H9 (cell line): Measurements from ENCODE around the gene SELENOV. TPM values are rescaled to one million over a fixed set of nuclear protein-coding genes. Genes with fewer than 3 reads are reported as not detected.

Source experiments
- DNase-seq: peaks from one replicate; pipeline ENCODE4 v3.0.0-alpha.2; 2017
- H2AFZ ChIP-seq: one replicate; pipeline ENCODE4 v1.6.1; 2013; ENCODE audit warnings: mild to moderate bottlenecking, low read length, control low read depth, moderate library complexity
- H2AK5ac ChIP-seq: 2 replicates; pipeline ENCODE4 v1.6.1; 2013; ENCODE audit warnings: low read length, control low read depth, mixed read lengths; ENCODE audit not compliant: insufficient read length
- H2BK120ac ChIP-seq: one replicate; pipeline ENCODE4 v1.6.1; 2013; ENCODE audit warnings: low read depth, mild to moderate bottlenecking, low read length, control low read depth, inconsistent platforms; ENCODE audit not compliant: poor library complexity, severe bottlenecking
- H2BK12ac ChIP-seq: 2 replicates; pipeline ENCODE4 v1.6.1; 2013; ENCODE audit warnings: low read length, control low read depth, mixed read lengths, low read depth; ENCODE audit not compliant: insufficient read length
- H2BK15ac ChIP-seq: 2 replicates; pipeline ENCODE4 v1.6.1; 2013; ENCODE audit warnings: low read depth, low read length, control low read depth
- H2BK20ac ChIP-seq: one replicate; pipeline ENCODE4 v1.6.1; 2013; ENCODE audit warnings: low read depth, mild to moderate bottlenecking, low read length, control low read depth, inconsistent platforms; ENCODE audit not compliant: poor library complexity, severe bottlenecking
- H2BK5ac ChIP-seq: 2 replicates; pipeline ENCODE4 v1.6.1; 2013; ENCODE audit warnings: low read length, control low read depth, mixed read lengths; ENCODE audit not compliant: insufficient read length
- H3K14ac ChIP-seq: 2 replicates; pipeline ENCODE4 v1.6.1; 2013; ENCODE audit warnings: low read length, control low read depth; ENCODE audit not compliant: insufficient read depth
- H3K18ac ChIP-seq: 2 replicates; pipeline ENCODE4 v1.6.1; 2013; ENCODE audit warnings: low read depth, mild to moderate bottlenecking, mixed read lengths, low read length, control low read depth; ENCODE audit not compliant: insufficient read length
- H3K23ac ChIP-seq: 2 replicates; pipeline ENCODE4 v1.6.1; 2013; ENCODE audit warnings: low read length, control low read depth, mixed read lengths, low read depth; ENCODE audit not compliant: insufficient read length
- H3K23me2 ChIP-seq: 2 replicates; pipeline ENCODE4 v1.6.1; 2013; ENCODE audit warnings: low read depth, mild to moderate bottlenecking, mixed read lengths, low read length, control low read depth; ENCODE audit not compliant: insufficient read length, poor library complexity, severe bottlenecking
- H3K27ac ChIP-seq: 2 replicates; pipeline ENCODE4 v1.5.1; 2013; ENCODE audit warnings: low read length, control low read depth, mixed read lengths, low read depth; ENCODE audit not compliant: insufficient read length
- H3K27me3 ChIP-seq: 2 replicates; pipeline ENCODE4 v1.6.1; 2013; ENCODE audit warnings: low read length, control low read depth, inconsistent platforms; ENCODE audit not compliant: insufficient read depth
- H3K4ac ChIP-seq: 2 replicates; pipeline ENCODE4 v1.6.1; 2013; ENCODE audit warnings: low read depth, mild to moderate bottlenecking, control low read depth, inconsistent platforms, low read length, moderate library complexity
- H3K4me1 ChIP-seq: 2 replicates; pipeline ENCODE4 v1.6.1; 2013; ENCODE audit warnings: low read length, control low read depth, inconsistent platforms; ENCODE audit not compliant: insufficient read depth
- H3K4me2 ChIP-seq: 2 replicates; pipeline ENCODE4 v1.6.1; 2013; ENCODE audit warnings: low read length, control low read depth, mixed read lengths; ENCODE audit not compliant: insufficient read length, insufficient read depth
- H3K56ac ChIP-seq: 2 replicates; pipeline ENCODE4 v1.6.1; 2013; ENCODE audit warnings: low read depth, mild to moderate bottlenecking, mixed read lengths, low read length, control low read depth; ENCODE audit not compliant: insufficient read length
- H3K79me1 ChIP-seq: 2 replicates; pipeline ENCODE4 v1.6.1; 2013; ENCODE audit warnings: low read depth, mild to moderate bottlenecking, moderate library complexity, low read length, control low read depth, inconsistent platforms; ENCODE audit not compliant: insufficient read depth, poor library complexity, severe bottlenecking
- H3K79me2 ChIP-seq: 2 replicates; pipeline ENCODE4 v1.6.1; 2013; ENCODE audit warnings: low read length, control low read depth, inconsistent platforms; ENCODE audit not compliant: insufficient read depth
- H3K9ac ChIP-seq: 2 replicates; pipeline ENCODE4 v1.6.1; 2013; ENCODE audit warnings: low read length, control low read depth, mixed read lengths; ENCODE audit not compliant: insufficient read length; ENCODE audit errors: extremely low read depth
- H3K9me3 ChIP-seq: one replicate; pipeline ENCODE4 v1.6.1; 2013; ENCODE audit warnings: low read depth, low read length, inconsistent platforms; ENCODE audit not compliant: control insufficient read depth
- H3T11ph ChIP-seq: one replicate; pipeline ENCODE4 v1.6.1; 2013; ENCODE audit warnings: mild to moderate bottlenecking, low read length, control low read depth, inconsistent platforms
- H4K20me1 ChIP-seq: one replicate; pipeline ENCODE4 v1.6.1; 2013; ENCODE audit not compliant: control insufficient read depth, insufficient read length, insufficient read depth
- H4K5ac ChIP-seq: 2 replicates; pipeline ENCODE4 v1.6.1; 2013; ENCODE audit warnings: low read depth, mild to moderate bottlenecking, mixed read lengths, low read length, control low read depth; ENCODE audit not compliant: insufficient read length
- H4K8ac ChIP-seq: replicated peaks from 2 replicates; pipeline ENCODE4 v1.6.1; 2013; ENCODE audit warnings: low read length, control low read depth, mixed read lengths, low read depth; ENCODE audit not compliant: insufficient read length
- H4K91ac ChIP-seq: 2 replicates; pipeline ENCODE4 v1.6.1; 2013; ENCODE audit warnings: low read depth, mild to moderate bottlenecking, moderate library complexity, mixed read lengths, low read length, control low read depth; ENCODE audit not compliant: insufficient read length
- H3K27ac Mint-ChIP-seq, 3 experiments: 2 replicates in 2 of 3; 3 replicates in 1 of 3; pipeline ENCODE4 v1.8.0; 2020 to 2021; ENCODE audit warnings: mixed read lengths in 3 of 3, mild to moderate bottlenecking in 1 of 3, moderate library complexity in 1 of 3
- H3K27me3 Mint-ChIP-seq: 2 replicates; pipeline ENCODE4 v1.8.0; 2021; ENCODE audit warnings: low read depth, mild to moderate bottlenecking, moderate library complexity, mixed read lengths
- H3K36me3 Mint-ChIP-seq, 3 experiments: 2 replicates in 2 of 3; 3 replicates in 1 of 3; pipeline ENCODE4 v1.8.0; 2020 to 2021; ENCODE audit warnings: low read depth in 3 of 3, mixed read lengths in 3 of 3; ENCODE audit not compliant: insufficient read depth in 1 of 3
- H3K4me1 Mint-ChIP-seq, 2 experiments: 2 replicates each; pipeline ENCODE4 v1.8.0; 2020; ENCODE audit warnings: mixed read lengths in 2 of 2
- H3K4me3 Mint-ChIP-seq, 2 experiments: 2 replicates in 1 of 2; 3 replicates in 1 of 2; pipeline ENCODE4 v1.8.0; 2020 to 2021; ENCODE audit warnings: mild to moderate bottlenecking in 2 of 2, mixed read lengths in 2 of 2, moderate library complexity in 1 of 2
- H3K9me3 Mint-ChIP-seq, 2 experiments: 2 replicates in 1 of 2; 3 replicates in 1 of 2; pipeline ENCODE4 v1.8.0; 2020; ENCODE audit warnings: mild to moderate bottlenecking in 2 of 2, mixed read lengths in 2 of 2, moderate library complexity in 1 of 2
- CTCF ChIP-seq: fragments of 200-600 bp; sonication (generic); conservative IDR thresholded peaks from 3 replicates; pipeline ENCODE4 v1.8.0; 2021; ENCODE audit warnings: antibody characterized with exemption, mild to moderate bottlenecking
- WGBS: extraction: QIAGEN DNeasy Blood & Tissue Kit; methylation state at CpG from one replicate; pipeline ENCODE4 v1.1.7; 2013; ENCODE audit warnings: missing lambda C conversion rate, low lambda C conversion rate, mixed read lengths; ENCODE audit not compliant: insufficient read length; ENCODE audit errors: extremely low coverage; 5-methylcytosine and 5-hydroxymethylcytosine counted together
- total RNA-seq: library from RNA; stranded (reverse); gene quantifications from 2 replicates; pipeline ENCODE4 v1.2.1, GENCODE V29; 2021

The SELENOV gene
- total RNA-seq, 1 experiment from 2014 or later, result 6.9 TPM

GRCh38 chr19:39473443-39473960, 41.4 kb upstream of the SELENOV start:
- no peak overlapping the region for H3K9ac ChIP-seq
- H3K27ac ChIP-seq, result no peak overlapping the region

More at GRCh38 chr19:39473443-39473960, 41.4 kb upstream of the SELENOV start:
- Histone ChIP-seq H3K18ac (no peak overlapping the region), H3K4ac (no peak overlapping the region), H2AK5ac (no peak overlapping the region), H2AFZ (no peak overlapping the region), H3T11ph (no peak overlapping the region), H3K23ac (no peak overlapping the region), H4K91ac (no peak overlapping the region), H4K8ac (no peak overlapping the region), H4K20me1 (no peaks in the 10 kb centered on the region), H2BK5ac (no peak overlapping the region), H3K79me2 (no peaks in the 10 kb centered on the region), H2BK12ac (no peak overlapping the region), H2BK15ac (no peak overlapping the region), H3K23me2 (no peaks in the 10 kb centered on the region), H3K79me1 (no peaks in the 10 kb centered on the region), H3K14ac (no peak overlapping the region), H3K9me3 (no peaks in the 10 kb centered on the region), H3K4me1 (no peaks in the 10 kb centered on the region), H3K4me2 (no peak overlapping the region), H2BK20ac (no peak overlapping the region), H3K27me3 (no peaks in the 10 kb centered on the region), H4K5ac (no peak overlapping the region), H3K56ac (no peak overlapping the region), H2BK120ac (no peak overlapping the region)
- no CpG with 5 or more reads among the region's 11 CpGs for WGBS
- Mint-ChIP-seq H3K4me1 (peaks cover 0 to 5% of the 10 kb centered on the region in 2 experiments; a peak in 1 of 4 replicates), H3K9me3 (no peaks in the 10 kb centered on the region; a peak in 1 of 5 replicates), H3K4me3 (no peak overlapping the region), H3K27ac (no peak overlapping the region), H3K27me3 (no peaks in the 10 kb centered on the region; the same call in 1 of the 2 replicates), H3K36me3 (peaks cover 45 to 80% (median 76%) of the 10 kb centered on the region in 3 experiments; a peak in 6 of 7 replicates)
- DNase-seq, result no peak
- TF ChIP-seq CTCF, result no peak
